GM12872 (cell line): ENCODE measurements around the gene CHCHD3.

Experiments used
- TF ChIP-seq, protein P1 (sequence below): IDR thresholded peaks from 3 replicates; pipeline ENCODE4 v1.5.1; 2011; ENCODE audit warnings: low read depth, mild to moderate bottlenecking, low read length, moderate library complexity; ENCODE audit not compliant: insufficient read depth

CHCHD3 gene

DNA sequence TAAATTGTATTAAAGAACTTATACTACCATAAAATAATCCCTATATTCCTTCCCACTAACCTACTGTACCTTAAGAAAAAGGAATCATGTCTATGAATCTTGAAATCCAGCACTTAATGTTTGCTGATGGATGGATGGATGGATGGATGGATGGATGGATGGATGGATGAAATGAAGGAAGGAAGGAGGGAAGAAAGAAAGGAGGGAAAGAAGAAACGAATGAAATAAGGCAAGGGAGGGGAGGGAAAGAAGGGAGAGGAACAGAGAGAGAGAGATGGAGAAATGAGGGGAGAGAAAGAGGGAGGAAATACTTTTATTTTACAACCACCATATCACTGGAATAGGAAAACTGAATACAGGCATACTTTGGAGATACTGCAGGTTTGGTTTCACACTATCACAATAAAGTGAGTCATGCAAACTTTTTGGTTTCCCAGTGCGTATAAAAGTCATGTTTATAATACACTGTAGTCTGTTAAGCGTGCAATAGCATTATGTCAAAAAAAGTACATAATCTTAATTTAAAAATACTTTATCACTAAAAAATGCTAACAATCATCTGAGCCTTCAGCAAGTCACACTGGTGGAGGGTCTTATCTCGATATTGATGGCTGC is 219.8 kb downstream of the CHCHD3 start:
- TF ChIP-seq, protein P1, sequence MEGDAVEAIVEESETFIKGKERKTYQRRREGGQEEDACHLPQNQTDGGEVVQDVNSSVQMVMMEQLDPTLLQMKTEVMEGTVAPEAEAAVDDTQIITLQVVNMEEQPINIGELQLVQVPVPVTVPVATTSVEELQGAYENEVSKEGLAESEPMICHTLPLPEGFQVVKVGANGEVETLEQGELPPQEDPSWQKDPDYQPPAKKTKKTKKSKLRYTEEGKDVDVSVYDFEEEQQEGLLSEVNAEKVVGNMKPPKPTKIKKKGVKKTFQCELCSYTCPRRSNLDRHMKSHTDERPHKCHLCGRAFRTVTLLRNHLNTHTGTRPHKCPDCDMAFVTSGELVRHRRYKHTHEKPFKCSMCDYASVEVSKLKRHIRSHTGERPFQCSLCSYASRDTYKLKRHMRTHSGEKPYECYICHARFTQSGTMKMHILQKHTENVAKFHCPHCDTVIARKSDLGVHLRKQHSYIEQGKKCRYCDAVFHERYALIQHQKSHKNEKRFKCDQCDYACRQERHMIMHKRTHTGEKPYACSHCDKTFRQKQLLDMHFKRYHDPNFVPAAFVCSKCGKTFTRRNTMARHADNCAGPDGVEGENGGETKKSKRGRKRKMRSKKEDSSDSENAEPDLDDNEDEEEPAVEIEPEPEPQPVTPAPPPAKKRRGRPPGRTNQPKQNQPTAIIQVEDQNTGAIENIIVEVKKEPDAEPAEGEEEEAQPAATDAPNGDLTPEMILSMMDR, result no peak

DNA sequence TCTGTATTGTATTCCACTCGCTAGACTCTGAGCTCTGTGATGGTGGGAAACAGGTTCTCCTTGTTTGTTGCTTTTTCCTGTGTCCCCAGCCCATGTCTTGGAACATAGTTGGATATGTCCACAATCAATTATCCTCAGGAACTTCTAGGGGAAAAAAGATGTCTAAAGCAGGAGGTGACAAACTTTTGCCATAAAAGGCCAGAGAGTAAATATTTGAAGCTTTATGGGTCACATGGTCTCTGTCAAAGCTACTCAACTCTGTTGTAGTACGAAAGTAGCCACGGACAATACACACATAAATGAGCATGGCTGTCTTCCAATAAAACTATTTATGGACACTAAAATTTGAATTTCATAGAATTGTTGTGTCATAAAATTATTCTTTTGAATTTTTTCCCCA is 220.5 kb downstream of the CHCHD3 start:
- TF ChIP-seq, protein P1, result no peak

DNA sequence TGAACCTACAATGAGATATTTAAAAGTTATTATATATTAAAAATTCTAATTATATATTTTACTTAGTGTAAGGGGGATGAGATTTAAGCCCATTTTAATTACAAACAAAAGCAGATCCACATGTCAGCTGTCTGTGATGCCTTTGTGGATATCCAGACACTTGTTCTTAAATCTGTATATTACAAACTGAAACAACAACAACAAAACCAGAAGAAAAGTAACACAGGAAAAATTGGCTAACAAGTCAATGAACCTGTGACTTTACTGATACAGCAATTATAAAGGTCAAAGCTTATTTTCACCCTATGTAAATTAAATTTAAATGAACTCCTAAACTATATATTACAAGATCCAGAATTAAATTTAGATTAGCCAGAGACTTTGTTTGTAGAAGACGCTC is 222.7 kb downstream of the CHCHD3 start:
- TF ChIP-seq, protein P1, result no peak

GRCh38 chr7:132858760-132859159 is 223.1 kb downstream of the CHCHD3 start:
- TF ChIP-seq, protein P1, result no peak

DNA sequence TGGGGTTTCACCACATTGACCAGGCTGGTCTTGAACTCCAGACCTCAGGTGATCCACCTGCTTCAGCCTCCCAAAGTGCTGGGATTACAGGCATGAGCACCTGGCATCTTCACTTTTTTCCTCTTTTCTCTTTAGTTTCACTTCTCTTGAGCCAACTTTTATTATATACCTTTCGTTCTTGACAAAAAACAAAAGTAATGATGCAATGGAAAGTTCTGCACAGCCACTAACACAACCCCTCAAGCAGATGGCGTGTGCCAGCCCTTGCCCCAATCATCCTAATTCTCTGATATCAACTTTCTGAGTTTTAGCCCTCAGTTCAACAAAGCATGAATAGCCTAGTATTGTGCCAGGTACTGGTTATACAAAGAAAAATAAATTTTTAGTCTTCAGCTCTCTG is 223.6 kb downstream of the CHCHD3 start:
- TF ChIP-seq, protein P1, result no peak

GRCh38 chr7:132857703-132858102 is 224.2 kb downstream of the CHCHD3 start:
- TF ChIP-seq, protein P1, result no peak

GRCh38 chr7:132857031-132857430 is 224.9 kb downstream of the CHCHD3 start:
- TF ChIP-seq, protein P1, result no peak
